ENCODE results near the gene NTM.
"Not testable (repeated sequence)": the region's sequence is repeated elsewhere in the genome, so short reads cannot be mapped to it uniquely, and the experiment has no call there.

NTM gene

GRCh38 chr11:131422496-131422895 lies 52.1 kb downstream of the NTM start:
- DNase-seq: no peak

GRCh38 chr11:131423688-131424087 lies 53.3 kb downstream of the NTM start:
- no peak for DNase-seq

DNA sequence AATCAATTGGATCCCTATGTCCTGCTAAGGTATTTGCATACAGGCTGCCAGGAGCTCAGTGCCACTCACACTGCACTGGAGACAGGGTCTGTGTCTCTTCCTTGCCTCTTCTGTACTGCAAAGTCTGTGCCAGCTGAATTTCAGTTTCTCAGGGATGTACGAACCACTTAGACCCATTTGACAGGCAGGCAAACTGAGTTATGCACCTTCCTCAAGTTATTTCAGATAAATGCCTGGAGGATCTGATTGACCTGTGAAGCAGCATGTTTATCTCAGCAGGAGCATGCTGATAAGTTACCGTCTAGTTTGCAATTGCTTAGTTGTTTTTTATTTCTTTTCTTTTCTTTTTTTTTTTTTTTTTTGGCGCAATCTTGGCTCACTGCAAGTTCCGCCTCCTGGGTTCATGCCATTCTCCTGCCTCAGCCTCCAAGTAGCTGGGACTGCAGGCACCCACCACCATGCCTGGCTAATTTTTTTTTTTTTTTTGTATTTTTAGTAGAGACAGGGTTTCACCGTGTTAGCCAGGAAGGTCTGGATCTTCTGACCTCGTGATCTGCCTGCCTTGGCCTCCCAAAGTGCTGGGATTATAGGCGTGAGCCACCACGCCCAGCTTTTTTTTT lies 54.0 kb downstream of the NTM start:
- not testable (repeated sequence) for DNase-seq

- no peak for DNase-seq
Measured at GRCh38 chr11:131425285-131425684, 54.9 kb downstream of the NTM start.

GRCh38 chr11:131428853-131429252 lies 58.4 kb downstream of the NTM start:
- DNase-seq: no peak

DNA sequence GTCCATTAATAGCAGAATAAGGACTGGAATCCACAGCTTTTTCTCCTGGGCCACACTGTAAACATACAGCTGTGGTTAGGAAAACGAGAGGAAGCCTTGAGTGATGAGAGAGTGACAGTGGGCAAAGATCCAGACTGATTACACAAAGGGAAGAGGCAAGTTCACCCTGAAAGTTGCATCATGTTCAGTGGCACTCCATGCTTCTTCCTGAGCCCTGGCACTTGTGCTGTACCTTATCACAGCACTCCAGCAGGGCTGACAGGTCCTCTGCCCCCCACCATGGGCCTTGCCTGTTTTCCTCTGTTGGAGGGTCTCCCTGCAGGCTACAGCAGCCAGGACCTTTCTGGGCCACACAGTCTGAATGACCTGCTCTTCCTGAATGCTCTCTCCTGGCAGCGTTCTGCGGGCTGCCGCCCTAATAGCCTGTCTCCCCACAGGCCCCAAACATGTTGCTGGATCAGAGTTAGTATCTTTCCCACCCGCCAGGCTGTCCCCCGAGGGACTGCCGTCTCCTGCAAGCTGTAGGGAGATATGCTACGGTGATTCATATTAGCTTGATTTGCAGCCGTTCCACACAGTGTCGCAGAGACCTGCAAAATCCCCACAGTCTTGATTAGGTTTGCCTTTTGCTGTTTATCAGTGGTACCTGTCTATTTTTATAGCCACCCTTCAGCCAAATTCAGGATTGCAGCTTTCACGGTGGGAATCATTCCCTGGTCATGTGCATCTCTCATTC lies 60.2 kb downstream of the NTM start:
- no peak for DNase-seq

DNA sequence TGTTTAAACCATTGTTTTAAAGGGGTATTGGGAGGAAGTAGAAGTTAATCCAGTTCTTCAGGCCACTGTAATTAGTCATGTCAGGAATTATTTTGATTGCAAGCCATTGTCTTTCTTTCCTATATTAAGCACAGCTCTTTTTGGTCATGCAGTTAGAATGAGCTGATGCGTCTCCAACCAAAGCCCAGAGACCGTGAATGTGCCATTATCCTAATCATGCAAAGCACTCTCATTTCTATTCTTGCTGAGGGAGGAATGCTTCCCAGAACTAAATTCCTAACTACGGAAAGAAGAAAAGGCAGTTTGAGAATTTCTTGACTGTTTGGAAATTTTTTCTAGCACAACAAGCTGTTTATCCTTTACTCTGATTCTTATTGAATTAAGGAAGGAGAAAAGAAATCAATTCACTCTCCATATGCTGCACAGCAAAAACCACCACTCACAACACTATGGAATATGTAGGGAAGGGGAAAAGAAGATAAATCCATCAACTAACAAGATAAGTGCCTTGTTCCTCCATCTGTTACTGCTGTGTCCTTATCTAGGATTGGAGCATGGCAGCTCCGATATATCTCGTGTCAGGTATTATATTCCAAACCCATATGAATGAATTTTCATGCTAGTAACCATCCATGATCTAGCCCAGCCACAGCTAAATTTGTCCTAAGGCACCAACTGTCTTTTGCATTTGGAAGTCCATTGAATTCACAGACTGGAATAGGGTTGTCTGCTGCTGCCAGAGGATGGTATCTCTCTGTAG lies 70.8 kb downstream of the NTM start:
- no peak for DNase-seq

DNA sequence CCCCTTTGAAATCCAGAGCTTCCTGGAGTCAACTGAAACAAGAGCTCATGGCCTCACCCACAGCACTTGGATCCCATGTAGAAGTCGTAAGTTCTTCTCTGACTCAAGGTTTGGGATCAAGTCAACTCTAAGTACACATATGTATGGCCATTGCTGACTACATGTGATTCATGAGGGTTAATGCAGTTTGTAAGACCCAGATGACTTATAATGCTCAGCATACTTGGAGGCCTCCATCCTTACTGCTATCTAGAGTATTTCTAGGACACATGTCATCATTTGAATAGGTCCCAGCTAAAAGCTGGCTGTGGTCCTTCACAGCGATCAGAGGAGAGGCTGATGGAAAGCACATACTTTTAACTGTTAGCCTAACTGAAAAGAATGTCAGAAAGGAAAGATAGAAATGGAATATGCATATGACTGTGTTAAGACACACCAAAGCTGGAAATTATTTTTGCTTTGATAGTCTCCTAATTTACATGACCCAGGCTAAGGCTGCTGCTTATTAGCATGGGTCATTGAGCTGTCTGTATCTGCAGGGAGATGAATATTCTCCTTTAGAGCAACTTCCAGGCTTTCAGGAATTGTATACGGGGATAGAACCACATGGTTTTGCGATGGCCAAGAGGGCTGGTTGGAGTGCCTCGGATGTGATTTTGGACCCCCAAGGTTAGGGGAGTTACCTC lies 76.3 kb downstream of the NTM start:
- no peak for DNase-seq

DNA sequence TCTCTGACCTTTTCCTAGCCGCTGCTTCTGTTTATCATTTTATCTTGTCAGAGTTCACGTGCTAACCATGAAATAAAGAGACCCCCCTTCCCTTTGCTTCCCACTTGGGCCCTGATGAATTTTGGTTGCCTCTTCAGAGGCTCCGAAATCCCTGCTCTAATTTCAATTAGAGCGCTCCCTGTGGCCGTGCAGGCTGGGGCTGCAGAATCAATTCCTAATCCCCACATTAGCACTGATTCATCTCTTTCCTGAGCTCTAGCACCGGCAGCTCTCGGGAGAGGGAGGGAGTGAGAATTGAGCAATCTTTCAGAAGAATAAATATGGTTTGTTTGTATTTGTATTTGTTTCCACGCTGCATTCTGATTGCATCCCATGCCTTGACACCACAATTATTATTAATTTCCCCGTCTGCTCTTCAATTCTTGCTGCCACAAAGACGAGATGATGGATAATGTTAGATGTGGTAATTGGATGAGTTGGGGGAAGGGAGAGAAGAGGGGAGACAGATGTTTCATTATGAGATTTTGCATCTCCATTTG lies 76.9 kb downstream of the NTM start:
- no peak for DNase-seq

DNA sequence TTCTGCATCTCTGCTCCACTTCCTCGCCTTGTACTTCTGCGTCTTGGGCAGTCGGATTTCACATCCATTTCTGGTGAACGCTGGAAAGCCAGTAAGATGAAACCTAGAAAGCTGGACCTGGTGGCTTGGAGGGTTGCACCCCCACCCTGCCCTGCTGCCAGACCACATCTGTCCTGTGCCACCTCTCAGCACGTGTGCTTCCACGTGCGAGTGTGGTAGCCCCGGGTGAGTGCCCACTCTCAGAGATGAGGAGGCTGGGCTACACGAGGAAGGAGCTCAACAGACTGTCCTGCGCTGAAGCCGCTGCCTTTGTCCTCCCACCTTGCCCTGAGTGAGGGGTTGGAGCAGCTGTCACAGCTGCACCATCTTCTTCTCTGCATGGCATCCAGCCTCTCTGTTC lies 77.5 kb downstream of the NTM start:
- no peak for DNase-seq

GRCh38 chr11:131449036-131450019 lies 78.9 kb downstream of the NTM start:
- no peak for DNase-seq

DNA sequence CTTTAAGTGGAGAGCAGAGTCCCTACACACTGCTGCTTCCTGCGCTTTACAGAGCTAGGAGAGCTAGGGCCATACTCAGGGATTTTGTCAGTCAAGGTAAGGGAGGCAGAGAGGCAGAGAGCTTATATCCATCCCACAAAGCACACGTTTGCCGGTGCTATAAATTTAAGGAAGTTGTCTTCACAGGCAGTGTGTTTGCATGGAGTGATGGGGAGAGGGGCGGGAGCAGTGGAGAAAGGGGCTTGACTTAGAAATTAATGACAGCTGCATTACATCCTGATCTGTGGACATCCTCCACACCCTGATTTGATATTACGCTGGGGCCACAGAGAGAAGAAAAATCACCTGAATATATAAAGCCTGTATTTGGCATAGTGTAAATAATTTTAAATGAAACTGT lies 84.1 kb downstream of the NTM start:
- DNase-seq: no peak

- no peak for DNase-seq
Measured at GRCh38 chr11:131454989-131455388, 84.6 kb downstream of the NTM start.

DNA sequence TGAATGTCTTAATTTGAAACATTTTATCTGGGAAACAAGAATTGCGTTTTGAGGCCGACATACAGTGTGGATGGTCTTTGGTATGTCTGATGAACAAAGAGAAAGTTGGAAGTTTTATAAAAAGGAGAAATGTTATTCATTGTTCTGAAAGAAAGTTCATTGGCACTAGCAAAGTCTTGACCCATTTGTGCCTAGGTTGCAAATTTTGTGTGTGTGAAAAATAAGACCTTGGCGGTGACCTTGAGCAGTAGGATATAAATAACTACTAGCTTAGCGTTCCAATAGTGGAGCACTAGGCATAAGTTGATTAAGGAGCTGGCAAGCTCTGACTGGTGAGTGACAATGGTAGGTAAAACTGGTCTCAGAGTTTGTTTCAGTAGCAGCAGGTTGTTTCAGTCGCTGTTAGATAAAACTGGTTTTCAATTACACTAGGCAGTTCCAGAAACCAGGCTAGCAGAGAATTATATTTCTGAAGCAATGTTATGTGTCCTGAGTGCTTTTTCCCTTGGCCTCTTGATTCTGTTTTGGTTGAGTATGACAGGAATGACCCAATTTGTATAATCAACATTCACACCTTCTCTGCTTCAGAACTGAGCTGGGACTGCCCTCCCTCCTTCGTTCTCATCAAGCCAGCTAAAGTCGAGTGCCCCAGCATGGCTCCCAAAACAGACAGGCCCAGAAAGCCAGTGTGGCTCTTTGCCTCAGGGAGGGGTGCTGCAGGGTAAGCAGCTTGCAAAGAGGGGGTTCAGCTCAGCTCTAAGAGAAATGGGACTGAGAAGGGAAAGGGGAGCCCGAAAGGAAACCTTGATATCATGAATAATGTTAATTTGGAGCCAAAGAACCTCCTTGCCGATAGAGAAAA lies 85.7 kb downstream of the NTM start:
- no peak for DNase-seq

DNA sequence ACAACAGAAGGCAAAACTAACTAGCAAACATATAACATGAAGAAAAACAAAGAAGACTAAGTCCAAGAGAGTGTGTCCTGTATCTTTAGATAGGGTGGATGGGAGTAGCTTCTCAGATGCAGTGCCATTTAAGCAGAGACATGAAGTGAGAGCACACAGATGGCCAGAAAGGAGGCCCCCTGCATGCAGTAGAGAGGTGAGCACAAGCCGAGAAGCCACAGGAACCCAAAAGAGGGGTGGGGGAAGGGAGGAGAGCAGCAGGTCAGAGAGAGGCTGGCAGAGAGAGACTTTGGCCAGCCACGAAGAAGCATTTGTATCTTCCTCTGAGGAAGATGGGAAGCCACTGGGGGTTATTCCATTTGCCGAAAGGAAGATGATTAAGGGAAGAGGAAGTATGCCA lies 86.7 kb downstream of the NTM start:
- DNase-seq: no peak

GRCh38 chr11:131458421-131458820 lies 88.0 kb downstream of the NTM start:
- no peak for DNase-seq

- DNase-seq: no peak
Measured at GRCh38 chr11:131460931-131461330, 90.5 kb downstream of the NTM start.

- no peak for DNase-seq
Measured at GRCh38 chr11:131462622-131463021, 92.2 kb downstream of the NTM start.

DNA sequence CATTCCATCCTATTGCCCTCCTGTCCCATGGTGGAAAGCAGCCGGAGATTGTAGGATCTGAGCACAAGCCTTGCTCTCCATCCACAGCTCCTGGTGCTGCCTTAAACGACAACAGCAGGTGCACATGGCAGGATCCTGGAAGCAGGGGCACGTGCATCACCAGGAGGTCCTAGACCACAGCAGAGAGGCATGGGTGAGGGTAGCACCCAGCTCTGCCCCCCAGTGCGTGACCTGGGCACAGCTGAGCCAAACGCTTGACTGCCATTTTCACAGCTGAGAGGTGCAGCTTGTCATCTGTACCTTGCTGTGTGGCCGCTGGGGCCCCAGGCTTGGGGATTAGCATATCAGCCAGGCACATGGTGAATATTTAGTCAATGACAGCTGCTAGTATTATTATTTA lies 92.7 kb downstream of the NTM start:
- DNase-seq: no peak

GRCh38 chr11:131463649-131464425 lies 93.4 kb downstream of the NTM start:
- DNase-seq: no peak

Measured in stimulated activated CD4-positive, alpha-beta T cell treated with anti-CD3 and anti-CD28 coated beads, Interleukin-4, amount 100 ng/mL, for 4 hours (primary cell).